Measurements from ENCODE around the gene POPDC2.
"Not testable (repeated sequence)": the region's sequence is repeated elsewhere in the genome, so short reads cannot be mapped to it uniquely, and the experiment has no call there.

POPDC2 gene

GRCh38 chr3:119660474-119661440, at the start of gene POPDC2:
Gene POPDC2 (minus strand): TSS chr3:119660589. CDS start chr3:119660423, 166 bp downstream.
- DNase-seq (ENCODE audit: low read depth, low spot score), result no peak

GRCh38 chr3:119703820-119704531, 43.6 kb upstream of the POPDC2 start:
- DNase-seq (ENCODE audit: low read depth, low spot score), result no peak

- DNase-seq (ENCODE audit: low read depth, low spot score), result peak; percentile 71
Measured at GRCh38 chr3:119702530-119703527, 42.4 kb upstream of the POPDC2 start, which contains the start of gene CFAP91. Gene CFAP91 (plus strand): TSS chr3:119703022. CDS start chr3:119703099, 77 bp downstream.

- DNase-seq (ENCODE audit: low read depth, low spot score), result no peak
Measured at GRCh38 chr3:119700920-119701734, 40.7 kb upstream of the POPDC2 start.

GRCh38 chr3:119700269-119700919, 40.0 kb upstream of the POPDC2 start:
- DNase-seq (ENCODE audit: low read depth, low spot score), result no peak

GRCh38 chr3:119697394-119697793, 37.0 kb upstream of the POPDC2 start:
- DNase-seq (ENCODE audit: low read depth, low spot score), result no peak

- no peak for DNase-seq (ENCODE audit: low read depth, low spot score)
Measured at GRCh38 chr3:119695480-119695879, 35.1 kb upstream of the POPDC2 start.

- DNase-seq (ENCODE audit: low read depth, low spot score), result no peak
Measured at GRCh38 chr3:119690043-119690656, 29.8 kb upstream of the POPDC2 start.

- no peak for DNase-seq (ENCODE audit: low read depth, low spot score)
Measured at GRCh38 chr3:119683421-119683820, 23.0 kb upstream of the POPDC2 start.

- DNase-seq (ENCODE audit: low read depth, low spot score), result no peak
Measured at GRCh38 chr3:119681279-119681678, 20.9 kb upstream of the POPDC2 start.

- no peak for DNase-seq (ENCODE audit: low read depth, low spot score)
Measured at GRCh38 chr3:119679874-119680273, 19.5 kb upstream of the POPDC2 start.

GRCh38 chr3:119678209-119678608, 17.8 kb upstream of the POPDC2 start:
- DNase-seq (ENCODE audit: low read depth, low spot score), result not testable (repeated sequence)

- DNase-seq (ENCODE audit: low read depth, low spot score), result no peak
Measured at GRCh38 chr3:119677641-119677934, 17.2 kb upstream of the POPDC2 start.

- DNase-seq (ENCODE audit: low read depth, low spot score), result peak; percentile 81
Measured at GRCh38 chr3:119676771-119677640, 16.6 kb upstream of the POPDC2 start, which contains the start of gene COX17. Gene COX17 (minus strand): TSS chr3:119677406. CDS start chr3:119677310, 96 bp downstream.

GRCh38 chr3:119676020-119676419, 15.6 kb upstream of the POPDC2 start:
- DNase-seq (ENCODE audit: low read depth, low spot score), result no peak

- DNase-seq (ENCODE audit: low read depth, low spot score), result no peak
Measured at GRCh38 chr3:119675188-119675874, 14.9 kb upstream of the POPDC2 start.

- DNase-seq (ENCODE audit: low read depth, low spot score), result no peak
Measured at GRCh38 chr3:119673875-119674274, 13.5 kb upstream of the POPDC2 start.

GRCh38 chr3:119672776-119673175, 12.4 kb upstream of the POPDC2 start:
- DNase-seq (ENCODE audit: low read depth, low spot score), result no peak
